ENCODE results near the gene GEMIN7. TPM values are rescaled to one million over a fixed set of nuclear protein-coding genes. Genes with fewer than 3 reads are reported as not detected.

The GEMIN7 gene
- polyA plus RNA-seq, 1 donor from 2014 or later: 26.5 TPM

- Histone ChIP-seq H3K9me3 (ENCODE audit: low read length) (no peaks in the 10 kb centered on the region), H3K9ac (ENCODE audit: low read length) (no peak overlapping the region), H3F3A (ENCODE audit: insufficient read depth, low read length, poor library complexity, severe bottlenecking) (no peaks in the 10 kb centered on the region), H4K20me1 (ENCODE audit: insufficient read depth) (no peaks in the 10 kb centered on the region), H3K4me2 (ENCODE audit: low read length) (no peak overlapping the region), H3K4me3 (ENCODE audit: low read length) (no peak overlapping the region), H3K27me3 (ENCODE audit: insufficient read depth, low read depth, low read length) (no peaks in the 10 kb centered on the region), H3K79me2 (replicated peaks; ENCODE audit: insufficient read depth, low read length) (peaks cover 23% of the 10 kb centered on the region), H3K27ac (ENCODE audit: low read length) (no peak overlapping the region), H3K36me3 (ENCODE audit: insufficient read depth, low read length) (no peaks in the 10 kb centered on the region), H3K9me2 (ENCODE audit: insufficient read depth, low read length) (no peaks in the 10 kb centered on the region), H2AFZ (ENCODE audit: low read depth, low read length) (no peak overlapping the region)
- TF ChIP-seq RAD21 (conservative IDR thresholded peaks at IDR 0.05): no peak
- no peak for TF ChIP-seq REST (IDR thresholded peaks at IDR 0.05; ENCODE audit: borderline replicate concordance)
- no peak for TF ChIP-seq EP300 (conservative IDR thresholded peaks at IDR 0.05; ENCODE audit: poor library complexity, severe bottlenecking)
- no peak for TF ChIP-seq EZH2 (IDR thresholded peaks at IDR 0.05; ENCODE audit: borderline replicate concordance, insufficient read depth, low read length, poor library complexity, severe bottlenecking)
- no peak for TF ChIP-seq MXI1 (conservative IDR thresholded peaks at IDR 0.05; ENCODE audit: poor library complexity, severe bottlenecking)
- TF ChIP-seq CTCF (IDR thresholded peaks at IDR 0.05; ENCODE audit: poor library complexity, severe bottlenecking): no peak
- TF ChIP-seq SMC3 (conservative IDR thresholded peaks at IDR 0.05; ENCODE audit: poor library complexity): no peak
- TF ChIP-seq TAF1 (IDR thresholded peaks at IDR 0.05; ENCODE audit: low read depth): no peak
- no peak for TF ChIP-seq POLR2AphosphoS5 (IDR thresholded peaks at IDR 0.05)
Observed at GRCh38 chr19:45115809-45116615, 37.0 kb downstream of the GEMIN7 start.

GRCh38 chr19:45117167-45117594 lies 38.1 kb downstream of the GEMIN7 start:
- Histone ChIP-seq H3K9me2 (ENCODE audit: insufficient read depth, low read length) (no peaks in the 10 kb centered on the region), H3K4me3 (ENCODE audit: low read length) (no peak overlapping the region), H3F3A (ENCODE audit: insufficient read depth, low read length, poor library complexity, severe bottlenecking) (no peaks in the 10 kb centered on the region), H2AFZ (ENCODE audit: low read depth, low read length) (no peak overlapping the region), H3K4me2 (ENCODE audit: low read length) (no peak overlapping the region), H3K36me3 (ENCODE audit: insufficient read depth, low read length) (no peaks in the 10 kb centered on the region), H4K20me1 (ENCODE audit: insufficient read depth) (no peaks in the 10 kb centered on the region), H3K9ac (ENCODE audit: low read length) (no peak overlapping the region), H3K27me3 (ENCODE audit: insufficient read depth, low read depth, low read length) (no peaks in the 10 kb centered on the region), H3K79me2 (replicated peaks; ENCODE audit: insufficient read depth, low read length) (peaks cover 30% of the 10 kb centered on the region), H3K9me3 (ENCODE audit: low read length) (no peaks in the 10 kb centered on the region), H3K27ac (ENCODE audit: low read length) (no peak overlapping the region)
- TF ChIP-seq EZH2 (IDR thresholded peaks at IDR 0.05; ENCODE audit: borderline replicate concordance, insufficient read depth, low read length, poor library complexity, severe bottlenecking): no peak
- no peak for TF ChIP-seq POLR2AphosphoS5 (IDR thresholded peaks at IDR 0.05)
